ENCODE measurements around the gene ORAI3.
"Not testable (repeated sequence)": the region's sequence is repeated elsewhere in the genome, so short reads cannot be mapped to it uniquely, and the experiment has no call there.

The ORAI3 gene

GRCh38 chr16:30937692-30938091, 11.2 kb upstream of the ORAI3 start:
- H3K36me3 ChIP-seq (ENCODE audit: control insufficient read depth, insufficient read depth, low read length): peaks cover 4% of the 10 kb centered on the region

GRCh38 chr16:30939571-30939970, 9.3 kb upstream of the ORAI3 start:
- not testable (repeated sequence) for H3K27me3 ChIP-seq (replicated peaks; ENCODE audit: control insufficient read depth, insufficient read depth, low read length); DNase-seq (ENCODE audit: extremely low read depth, insufficient read length); H3K4me3 ChIP-seq (replicated peaks; ENCODE audit: low read depth, low read length); H3K36me3 ChIP-seq (ENCODE audit: control insufficient read depth, insufficient read depth, low read length)

More at GRCh38 chr16:30937692-30938091, 11.2 kb upstream of the ORAI3 start:
- TF ChIP-seq, protein P1, sequence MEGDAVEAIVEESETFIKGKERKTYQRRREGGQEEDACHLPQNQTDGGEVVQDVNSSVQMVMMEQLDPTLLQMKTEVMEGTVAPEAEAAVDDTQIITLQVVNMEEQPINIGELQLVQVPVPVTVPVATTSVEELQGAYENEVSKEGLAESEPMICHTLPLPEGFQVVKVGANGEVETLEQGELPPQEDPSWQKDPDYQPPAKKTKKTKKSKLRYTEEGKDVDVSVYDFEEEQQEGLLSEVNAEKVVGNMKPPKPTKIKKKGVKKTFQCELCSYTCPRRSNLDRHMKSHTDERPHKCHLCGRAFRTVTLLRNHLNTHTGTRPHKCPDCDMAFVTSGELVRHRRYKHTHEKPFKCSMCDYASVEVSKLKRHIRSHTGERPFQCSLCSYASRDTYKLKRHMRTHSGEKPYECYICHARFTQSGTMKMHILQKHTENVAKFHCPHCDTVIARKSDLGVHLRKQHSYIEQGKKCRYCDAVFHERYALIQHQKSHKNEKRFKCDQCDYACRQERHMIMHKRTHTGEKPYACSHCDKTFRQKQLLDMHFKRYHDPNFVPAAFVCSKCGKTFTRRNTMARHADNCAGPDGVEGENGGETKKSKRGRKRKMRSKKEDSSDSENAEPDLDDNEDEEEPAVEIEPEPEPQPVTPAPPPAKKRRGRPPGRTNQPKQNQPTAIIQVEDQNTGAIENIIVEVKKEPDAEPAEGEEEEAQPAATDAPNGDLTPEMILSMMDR (IDR thresholded peaks at IDR 0.05; ENCODE audit: insufficient read depth, low read length, poor library complexity, severe bottlenecking): no peak
- Histone ChIP-seq H3K27me3 (replicated peaks; ENCODE audit: control insufficient read depth, insufficient read depth, low read length) (no peaks in the 10 kb centered on the region), H3K4me3 (replicated peaks; ENCODE audit: low read depth, low read length) (no peak overlapping the region)
- DNase-seq (ENCODE audit: extremely low read depth, insufficient read length): no peak

DNA sequence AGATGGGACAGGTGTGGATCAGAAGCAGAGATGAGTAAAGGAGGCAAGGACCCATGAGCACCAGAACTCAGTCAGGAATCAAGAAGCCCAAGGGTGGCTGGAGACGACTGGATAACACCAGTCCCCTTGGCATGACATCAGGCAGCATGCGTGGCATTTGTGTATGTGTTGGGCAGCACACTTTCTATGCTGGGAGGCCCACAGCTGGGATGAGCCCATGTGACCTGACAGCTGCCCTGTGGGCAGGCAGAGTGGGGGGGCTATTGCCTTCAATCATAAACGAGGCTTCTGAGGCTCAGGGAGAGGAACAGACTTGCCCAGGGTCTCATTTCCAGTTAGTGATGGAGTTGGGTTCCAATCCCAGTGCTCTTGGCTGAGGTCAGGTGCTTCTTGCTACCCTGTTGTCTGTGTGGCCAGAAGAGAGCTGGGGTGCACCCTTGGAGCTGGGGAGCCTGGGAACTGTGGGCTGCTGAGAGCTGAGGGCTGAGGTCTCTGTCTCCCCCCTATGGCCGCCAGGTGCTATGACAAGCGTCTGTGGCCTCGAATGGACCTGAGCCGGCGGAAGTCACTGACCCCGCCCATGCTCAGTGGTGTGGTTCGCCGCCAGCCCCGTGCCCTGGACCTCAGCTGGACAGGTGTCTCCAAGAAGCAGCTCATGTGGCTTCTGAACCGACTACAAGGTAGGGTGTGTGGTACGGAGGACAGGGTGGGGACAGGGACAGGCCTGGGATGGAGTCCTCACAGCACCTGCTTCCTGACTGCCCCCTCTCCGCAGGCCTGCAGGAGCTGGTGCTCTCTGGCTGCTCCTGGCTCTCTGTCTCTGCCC, 7.1 kb upstream of the ORAI3 start:
- H3K4me3 ChIP-seq (replicated peaks; ENCODE audit: low read depth, low read length): peak overlapping the region; percentile 20; the same call in 1 of the 2 replicates
- peaks cover 5% of the 10 kb centered on the region for H3K36me3 ChIP-seq (ENCODE audit: control insufficient read depth, insufficient read depth, low read length)
- TF ChIP-seq, protein P1 (IDR thresholded peaks at IDR 0.05; ENCODE audit: insufficient read depth, low read length, poor library complexity, severe bottlenecking): peak; percentile 97
- peak; percentile 76 for DNase-seq (ENCODE audit: extremely low read depth, insufficient read length)
- no peaks in the 10 kb centered on the region for H3K27me3 ChIP-seq (replicated peaks; ENCODE audit: control insufficient read depth, insufficient read depth, low read length)

GRCh38 chr16:30942426-30942806, 6.5 kb upstream of the ORAI3 start:
- H3K36me3 ChIP-seq (ENCODE audit: control insufficient read depth, insufficient read depth, low read length): peaks cover 4% of the 10 kb centered on the region
- H3K27me3 ChIP-seq (replicated peaks; ENCODE audit: control insufficient read depth, insufficient read depth, low read length): no peaks in the 10 kb centered on the region
- TF ChIP-seq, protein P1 (IDR thresholded peaks at IDR 0.05; ENCODE audit: insufficient read depth, low read length, poor library complexity, severe bottlenecking): no peak
- no peak for DNase-seq (ENCODE audit: extremely low read depth, insufficient read length)
- H3K4me3 ChIP-seq (replicated peaks; ENCODE audit: low read depth, low read length): peak overlapping the region; percentile 20; the same call in 1 of the 2 replicates

- TF ChIP-seq, protein P1 (IDR thresholded peaks at IDR 0.05; ENCODE audit: insufficient read depth, low read length, poor library complexity, severe bottlenecking): no peak
- DNase-seq (ENCODE audit: extremely low read depth, insufficient read length): no peak
- Histone ChIP-seq H3K4me3 (replicated peaks; ENCODE audit: low read depth, low read length) (no peak overlapping the region), H3K27me3 (replicated peaks; ENCODE audit: control insufficient read depth, insufficient read depth, low read length) (no peaks in the 10 kb centered on the region), H3K36me3 (ENCODE audit: control insufficient read depth, insufficient read depth, low read length) (peaks cover 4% of the 10 kb centered on the region)
These were observed 4.5 kb upstream of the ORAI3 start for GRCh38 chr16:30944352-30944751.

GRCh38 chr16:30946671-30947540, 2.0 kb upstream of the ORAI3 start:
- TF ChIP-seq, protein P1 (IDR thresholded peaks at IDR 0.05; ENCODE audit: insufficient read depth, low read length, poor library complexity, severe bottlenecking): no peak
- H3K36me3 ChIP-seq (ENCODE audit: control insufficient read depth, insufficient read depth, low read length): peaks cover 4% of the 10 kb centered on the region
- no peak for DNase-seq (ENCODE audit: extremely low read depth, insufficient read length)

More at GRCh38 chr16:30946671-30947540, 2.0 kb upstream of the ORAI3 start:
- Histone ChIP-seq H3K4me3 (replicated peaks; ENCODE audit: low read depth, low read length) (no peak overlapping the region), H3K27me3 (replicated peaks; ENCODE audit: control insufficient read depth, insufficient read depth, low read length) (no peaks in the 10 kb centered on the region)

Data from GM06990 (cell line).